OCI-M2 (cell line): ENCODE results near the gene CTLA4.
"Not testable (repeated sequence)": the region's sequence is repeated elsewhere in the genome, so short reads cannot be mapped to it uniquely, and the experiment has no call there.

Experiments used
- DNase-seq: peaks from one replicate; lab custom pipeline; 2025; ENCODE audit not compliant: unreplicated experiment; lab: John Stamatoyannopoulos, UW

The CTLA4 gene

DNA sequence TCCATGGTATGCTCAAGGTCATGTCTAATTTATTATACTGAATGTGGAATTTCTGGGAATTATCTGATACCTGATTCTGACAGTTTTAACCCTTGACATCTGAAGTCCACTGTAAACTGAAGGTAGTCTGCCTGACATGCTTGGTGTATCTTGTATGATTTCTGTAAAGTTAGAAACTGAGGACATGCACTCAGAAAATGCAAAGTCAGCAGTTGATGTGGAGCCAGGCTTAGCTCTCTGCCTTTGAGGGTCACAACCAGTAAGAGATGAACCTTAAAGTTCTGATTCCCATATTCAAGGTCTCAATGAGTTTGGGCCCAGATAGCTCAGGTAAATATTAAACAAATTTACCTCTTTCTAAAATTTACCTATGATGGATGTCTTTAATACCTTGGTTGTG lies 12.3 kb upstream of the CTLA4 start:
- no peak for DNase-seq

DNA sequence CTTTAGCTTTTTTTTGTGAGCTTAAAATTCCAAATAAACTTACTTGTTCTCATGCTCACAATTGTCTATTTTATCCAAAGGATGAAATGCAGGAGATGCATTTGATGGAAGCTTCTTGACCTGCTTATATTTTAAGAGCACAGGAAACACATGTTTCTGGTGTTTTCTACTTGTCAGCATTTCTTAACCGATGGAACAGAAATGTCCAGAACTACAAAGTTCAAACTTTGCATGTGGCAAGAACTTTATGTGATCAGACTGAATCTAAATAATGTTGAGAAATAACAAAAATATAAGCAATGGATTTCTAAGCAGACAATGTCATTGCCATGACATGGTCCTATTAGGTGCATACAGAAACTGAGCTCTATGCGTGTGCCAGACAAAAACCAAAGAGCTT lies 9.9 kb upstream of the CTLA4 start:
- DNase-seq = no peak

DNA sequence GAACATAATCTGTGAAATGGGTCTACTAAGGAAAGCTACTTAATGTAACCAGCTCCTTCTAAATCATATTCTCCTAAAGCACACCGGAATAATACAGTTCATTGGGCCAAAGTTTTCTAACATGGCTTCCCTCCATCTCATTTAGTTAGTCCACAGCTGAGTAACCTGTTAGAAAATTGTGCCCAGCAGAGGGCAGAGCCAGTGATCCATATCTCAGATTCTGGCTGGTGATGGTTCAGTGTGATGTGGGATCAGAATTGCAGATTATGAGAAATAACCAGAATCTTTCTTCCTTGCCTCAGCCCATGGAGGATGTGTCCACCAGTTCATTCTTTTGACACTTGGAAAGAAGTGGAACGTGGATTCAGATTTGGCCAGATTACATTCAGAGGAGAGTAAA lies 9.4 kb upstream of the CTLA4 start:
- no peak for DNase-seq

DNA sequence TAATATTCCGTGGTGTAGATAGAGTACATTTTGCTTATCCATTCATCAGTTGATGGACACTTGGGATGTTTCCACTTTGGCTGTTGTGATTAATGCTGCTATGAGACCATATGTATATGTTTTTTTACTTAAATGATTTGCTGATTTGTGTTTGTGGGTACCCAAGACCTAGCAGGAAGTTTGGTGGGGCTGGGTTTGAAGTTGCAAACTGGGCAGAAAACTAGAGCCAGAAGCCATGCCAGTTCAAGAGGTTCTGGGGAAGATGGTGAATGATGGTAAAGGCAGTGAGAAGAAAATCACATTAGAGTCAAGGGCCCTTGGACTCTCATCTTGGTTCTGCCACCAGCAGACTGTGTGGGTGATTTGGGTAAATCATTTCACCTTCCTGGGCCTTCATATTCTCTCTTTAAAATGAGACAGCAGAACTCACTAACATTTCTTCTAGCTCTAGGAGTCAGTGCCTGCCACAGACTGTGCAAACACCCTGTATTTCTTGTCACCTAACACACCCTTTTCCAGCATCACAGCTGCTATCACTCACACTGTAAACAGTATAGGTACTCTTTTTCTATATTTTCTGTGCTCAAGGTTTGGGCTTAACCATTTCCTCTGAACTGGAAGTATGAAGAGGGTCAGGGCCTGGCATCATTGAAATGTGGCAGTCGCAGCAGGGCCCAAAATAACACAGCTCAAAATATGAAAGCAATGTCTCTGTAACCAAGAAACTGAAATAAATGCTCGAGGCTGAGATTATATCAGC lies 8.4 kb upstream of the CTLA4 start:
- DNase-seq = no peak

DNA sequence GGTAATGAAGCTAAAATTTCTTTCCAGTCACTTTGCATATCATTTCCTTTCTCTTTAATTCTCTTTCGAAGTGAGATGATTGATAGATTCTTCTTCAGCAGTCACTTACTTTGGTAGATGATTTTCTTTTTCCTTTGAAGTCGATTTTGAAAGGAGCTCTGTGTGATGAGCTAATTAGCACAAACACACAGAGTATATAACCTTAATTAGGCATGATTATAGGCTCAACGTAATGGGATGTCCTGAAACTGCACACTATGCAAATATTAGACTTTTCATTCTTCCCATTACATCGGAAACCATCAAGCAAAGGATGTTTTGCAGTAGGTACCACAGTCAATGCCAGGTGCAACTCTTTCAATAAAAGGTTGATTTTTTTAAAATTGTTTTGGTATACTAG lies 6.4 kb upstream of the CTLA4 start:
- DNase-seq = no peak

DNA sequence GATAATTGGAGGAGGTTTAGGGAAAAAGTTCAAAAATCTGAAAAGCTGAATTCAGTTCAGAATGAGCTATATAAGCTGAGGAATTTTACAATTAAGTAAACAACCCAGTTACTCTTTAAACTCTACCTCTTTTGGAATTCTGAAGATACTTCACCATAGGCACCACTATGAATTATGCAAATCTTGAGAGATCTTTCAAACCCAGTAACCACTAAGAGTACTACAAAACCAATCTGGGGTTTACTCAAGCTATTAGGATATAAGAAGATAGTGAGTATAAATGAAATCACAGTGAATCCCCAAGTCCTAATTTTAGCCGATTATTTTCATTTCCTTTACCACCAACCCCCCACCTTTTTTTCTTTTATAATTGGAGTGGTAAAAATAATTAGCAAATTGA lies 6.0 kb upstream of the CTLA4 start:
- DNase-seq = no peak

DNA sequence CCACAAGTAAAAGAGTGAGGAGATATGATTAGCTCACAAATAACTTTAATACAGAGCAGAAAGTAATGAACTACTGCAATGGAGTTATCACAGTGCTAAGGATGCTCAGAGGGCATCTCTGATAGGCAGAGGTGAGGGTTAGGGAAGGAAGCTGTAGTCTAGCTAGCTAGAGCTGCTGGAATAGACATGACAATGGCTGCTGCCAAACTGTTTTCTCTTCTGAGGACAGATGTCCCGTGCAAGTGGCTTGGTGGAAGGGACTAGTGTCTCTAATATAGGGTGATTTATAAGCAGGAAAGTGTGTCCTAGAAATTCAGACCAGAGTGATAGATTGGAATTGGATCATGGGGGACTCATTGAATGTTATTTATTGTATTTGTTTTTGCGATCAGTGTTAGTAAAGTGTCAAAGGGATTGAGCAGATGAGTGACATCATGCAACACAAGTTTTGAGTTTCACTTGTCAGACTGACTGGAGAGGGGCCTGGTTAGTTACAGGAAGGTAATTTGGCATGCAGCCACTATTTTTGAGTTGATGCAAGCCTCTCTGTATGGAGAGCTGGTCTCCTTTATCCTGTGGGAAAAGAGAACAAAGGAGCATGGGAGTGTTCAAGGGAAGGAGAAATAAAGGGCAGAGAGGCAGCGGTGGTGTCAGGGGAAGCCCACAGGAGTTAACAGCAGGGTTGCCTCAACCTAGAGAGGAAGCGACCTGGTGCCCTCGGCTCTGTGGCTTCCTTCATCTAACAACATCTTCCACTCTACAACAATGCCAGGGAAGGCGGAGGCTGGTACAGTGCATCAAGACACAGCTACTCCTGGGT lies 1.9 kb downstream of the CTLA4 start:
- DNase-seq = no peak

DNA sequence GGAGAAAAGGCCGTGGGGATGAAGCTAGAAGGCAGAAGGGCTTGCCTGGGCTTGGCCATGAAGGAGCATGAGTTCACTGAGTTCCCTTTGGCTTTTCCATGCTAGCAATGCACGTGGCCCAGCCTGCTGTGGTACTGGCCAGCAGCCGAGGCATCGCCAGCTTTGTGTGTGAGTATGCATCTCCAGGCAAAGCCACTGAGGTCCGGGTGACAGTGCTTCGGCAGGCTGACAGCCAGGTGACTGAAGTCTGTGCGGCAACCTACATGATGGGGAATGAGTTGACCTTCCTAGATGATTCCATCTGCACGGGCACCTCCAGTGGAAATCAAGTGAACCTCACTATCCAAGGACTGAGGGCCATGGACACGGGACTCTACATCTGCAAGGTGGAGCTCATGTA lies 2.9 kb downstream of the CTLA4 start:
- DNase-seq = no peak

DNA sequence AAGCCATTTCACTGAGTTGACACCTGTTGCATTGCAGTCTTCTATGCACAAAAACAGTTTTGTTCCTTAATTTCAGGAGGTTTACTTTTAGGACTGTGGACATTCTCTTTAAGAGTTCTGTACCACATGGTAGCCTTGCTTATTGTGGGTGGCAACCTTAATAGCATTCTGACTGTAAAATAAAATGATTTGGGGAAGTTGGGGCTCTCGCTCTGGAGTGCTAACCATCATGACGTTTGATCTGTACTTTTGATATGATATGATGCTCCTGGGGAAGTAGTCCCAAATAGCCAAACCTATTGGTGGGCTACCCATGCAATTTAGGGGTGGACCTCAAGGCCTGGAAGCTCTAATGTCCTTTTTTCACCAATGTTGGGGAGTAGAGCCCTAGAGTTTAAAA lies 3.4 kb downstream of the CTLA4 start:
- DNase-seq = no peak

DNA sequence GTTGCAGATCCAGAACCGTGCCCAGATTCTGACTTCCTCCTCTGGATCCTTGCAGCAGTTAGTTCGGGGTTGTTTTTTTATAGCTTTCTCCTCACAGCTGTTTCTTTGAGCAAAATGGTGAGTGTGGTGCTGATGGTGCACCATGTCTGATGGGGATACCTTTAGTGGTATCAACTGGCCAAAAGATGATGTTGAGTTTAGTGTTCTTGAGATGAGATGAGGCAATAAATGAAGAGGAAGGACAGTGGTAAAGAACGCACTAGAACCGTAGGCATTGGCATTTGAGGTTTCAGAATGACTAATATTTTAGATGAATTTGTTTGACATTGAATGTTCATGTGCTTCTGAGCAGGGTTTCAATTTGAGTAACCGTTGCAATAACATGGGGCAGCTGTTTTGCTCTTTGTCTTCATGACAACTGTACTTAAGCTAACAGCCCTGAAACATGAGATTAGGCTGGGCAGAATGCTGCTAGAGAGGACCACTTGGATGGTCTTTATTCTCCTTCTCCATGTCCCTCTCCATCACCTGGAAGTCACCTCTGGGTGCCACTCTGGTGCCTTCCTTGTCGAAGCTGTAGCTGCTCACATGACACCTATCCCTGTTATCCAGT lies 3.9 kb downstream of the CTLA4 start:
- DNase-seq = no peak

DNA sequence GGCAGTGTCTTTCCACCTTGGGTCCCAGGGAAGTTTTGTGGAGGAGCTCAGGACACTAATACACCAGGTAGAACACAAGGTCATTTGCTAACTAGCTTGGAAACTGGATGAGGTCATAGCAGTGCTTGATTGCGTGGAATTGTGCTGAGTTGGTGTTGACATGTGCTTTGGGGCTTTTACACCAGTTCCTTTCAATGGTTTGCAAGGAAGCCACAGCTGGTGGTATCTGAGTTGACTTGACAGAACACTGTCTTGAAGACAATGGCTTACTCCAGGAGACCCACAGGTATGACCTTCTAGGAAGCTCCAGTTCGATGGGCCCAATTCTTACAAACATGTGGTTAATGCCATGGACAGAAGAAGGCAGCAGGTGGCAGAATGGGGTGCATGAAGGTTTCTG lies 5.9 kb downstream of the CTLA4 start:
- DNase-seq = no peak

DNA sequence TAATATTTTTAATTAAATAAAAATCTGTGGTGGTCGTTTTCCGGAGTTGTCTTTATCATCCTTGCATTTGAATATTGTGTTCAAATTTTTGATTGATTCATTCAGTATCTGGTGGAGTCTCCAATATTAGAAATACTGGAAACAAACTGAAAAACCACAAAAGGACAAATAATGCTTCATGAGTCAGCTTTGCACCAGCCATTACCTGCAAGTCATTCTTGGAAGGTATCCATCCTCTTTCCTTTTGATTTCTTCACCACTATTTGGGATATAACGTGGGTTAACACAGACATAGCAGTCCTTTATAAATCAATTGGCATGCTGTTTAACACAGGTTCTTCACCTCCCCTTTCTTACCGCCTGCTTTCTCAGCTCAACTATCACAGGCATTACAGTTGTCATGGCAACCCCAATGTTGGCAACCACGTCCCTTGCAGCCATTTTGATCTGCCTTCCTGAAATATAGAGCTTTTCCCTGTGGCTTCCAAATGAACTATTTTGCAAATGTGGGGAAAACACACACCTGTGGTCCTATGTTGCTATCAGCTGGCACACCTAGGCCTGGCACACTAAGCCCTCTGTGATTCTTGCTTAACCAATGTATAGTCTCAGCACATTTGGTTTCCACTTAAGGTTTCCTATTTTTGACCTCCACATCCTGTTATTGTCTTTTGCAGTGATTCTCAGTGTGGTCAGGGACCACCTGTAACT lies 6.5 kb downstream of the CTLA4 start:
- DNase-seq = no peak

DNA sequence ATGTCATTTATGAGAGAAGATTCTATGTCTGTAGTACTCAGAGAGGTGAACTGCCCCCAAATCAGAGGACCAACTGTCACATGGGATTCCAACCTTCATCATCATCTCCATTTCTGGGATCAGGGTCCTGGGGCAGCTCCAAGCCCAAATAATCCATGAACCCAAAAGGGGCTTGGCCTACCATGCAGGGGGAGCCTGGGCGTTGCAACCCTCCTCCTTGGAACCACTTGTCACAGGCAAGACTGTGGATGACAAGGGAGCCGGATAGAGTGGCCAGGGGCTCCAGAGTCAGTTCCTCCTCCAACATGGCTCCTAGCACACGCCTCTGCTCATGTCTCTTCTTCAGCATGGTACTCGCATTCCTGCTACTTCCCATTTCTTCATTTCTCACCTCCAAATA lies 7.9 kb downstream of the CTLA4 start:
- no peak for DNase-seq

DNA sequence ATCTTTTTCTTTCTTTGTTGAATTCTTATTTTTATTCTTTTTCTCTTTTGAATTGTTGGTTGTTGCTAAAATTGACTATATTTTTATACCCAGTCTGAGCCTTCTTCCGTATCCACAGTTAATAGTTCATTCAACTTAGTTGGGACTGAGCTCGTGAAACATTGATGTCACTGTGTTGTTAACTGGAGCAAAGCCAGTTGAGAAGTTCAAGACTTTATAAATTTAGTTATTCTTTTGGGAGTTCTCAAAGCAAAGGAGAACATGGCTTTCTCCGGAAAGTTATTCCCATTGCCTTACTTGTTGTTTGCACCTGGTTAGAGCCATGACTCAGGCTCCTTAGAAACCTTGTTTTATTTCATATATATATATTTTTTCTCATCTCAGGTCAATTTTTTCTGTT lies 8.8 kb downstream of the CTLA4 start:
- no peak for DNase-seq

DNA sequence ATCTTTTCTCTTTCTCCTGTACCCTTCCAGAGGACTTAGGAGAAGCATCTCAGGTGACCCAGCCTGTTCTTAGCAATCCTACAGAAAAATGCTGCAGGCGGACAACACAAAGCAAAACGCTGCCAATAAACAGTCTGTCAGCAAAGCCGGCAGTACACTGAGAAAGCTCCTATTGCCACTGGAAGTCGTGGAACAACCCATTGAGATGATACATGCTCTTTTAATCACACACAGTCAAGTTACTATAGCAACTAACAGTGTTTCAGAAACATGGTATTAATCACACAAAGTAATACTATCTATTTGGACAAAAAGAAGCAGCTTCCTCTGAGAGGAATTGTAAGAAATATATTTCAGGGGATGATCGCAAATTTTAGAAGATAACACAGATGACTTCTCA lies 10.5 kb downstream of the CTLA4 start:
- no peak for DNase-seq

DNA sequence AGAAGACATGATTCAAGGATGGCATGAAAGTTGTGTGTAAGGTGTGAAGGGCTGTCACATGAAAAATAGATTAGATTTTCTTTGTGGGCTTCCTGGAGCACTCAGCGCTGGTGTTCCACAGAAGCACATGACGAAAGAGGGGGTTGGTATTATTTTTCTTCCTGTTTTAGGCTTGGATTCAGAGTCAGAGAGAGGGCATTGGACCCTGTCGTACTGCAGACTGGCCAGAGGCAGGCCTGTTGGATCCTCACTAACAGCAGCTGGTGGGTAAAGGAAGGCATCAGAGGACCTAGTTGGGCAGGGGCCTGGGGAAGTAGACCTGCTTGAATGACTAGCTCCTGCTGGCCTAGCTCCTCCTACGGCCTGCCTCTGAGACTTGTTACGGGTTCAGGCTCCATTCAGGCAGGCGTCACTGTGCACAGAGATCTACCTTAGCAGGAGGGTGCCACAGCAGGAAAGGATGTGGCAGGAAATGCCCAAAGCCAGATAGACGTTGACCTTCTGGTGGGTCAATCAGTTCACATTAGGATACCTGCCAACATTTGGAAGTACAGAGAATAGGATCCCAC lies 13.1 kb downstream of the CTLA4 start:
- no peak for DNase-seq

DNA sequence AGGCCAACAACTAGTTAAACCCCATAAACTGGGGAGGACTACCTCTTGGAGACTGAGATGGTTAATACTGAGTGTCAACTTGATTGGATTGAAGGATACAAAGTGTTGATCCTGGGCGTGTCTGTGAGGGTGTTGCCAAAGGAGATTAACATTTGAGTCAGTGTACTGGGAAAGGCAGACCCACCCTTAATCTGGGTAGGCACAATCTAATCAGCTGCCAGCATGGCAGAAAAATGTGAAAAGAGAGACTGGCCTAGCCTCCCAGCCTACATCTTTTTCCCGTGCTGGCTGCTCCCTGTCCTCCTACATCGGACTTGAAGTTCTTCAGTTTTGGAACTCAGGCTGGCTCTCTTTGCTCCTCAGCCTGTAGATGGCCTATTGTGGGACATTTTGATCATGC lies 13.6 kb downstream of the CTLA4 start:
- not testable (repeated sequence) for DNase-seq

DNA sequence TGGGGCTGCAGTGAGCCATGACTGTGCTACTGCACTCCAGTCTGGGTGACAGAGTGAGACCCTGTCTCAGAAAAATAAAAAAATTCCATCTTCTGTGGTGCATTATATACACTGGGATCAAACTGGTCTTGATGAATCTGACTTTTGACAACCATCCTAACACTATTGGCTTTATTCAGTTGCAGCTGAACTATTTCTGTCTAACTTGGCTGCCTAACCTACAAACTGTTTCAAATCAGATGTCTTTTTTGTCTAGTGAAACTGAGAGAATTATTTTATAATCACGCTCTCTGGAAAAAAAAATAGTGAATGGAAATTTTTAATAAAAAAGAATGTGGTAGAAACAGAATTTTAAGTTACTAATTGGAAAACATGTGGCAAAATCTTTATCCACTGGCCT lies 15.0 kb downstream of the CTLA4 start:
- DNase-seq = no peak

DNA sequence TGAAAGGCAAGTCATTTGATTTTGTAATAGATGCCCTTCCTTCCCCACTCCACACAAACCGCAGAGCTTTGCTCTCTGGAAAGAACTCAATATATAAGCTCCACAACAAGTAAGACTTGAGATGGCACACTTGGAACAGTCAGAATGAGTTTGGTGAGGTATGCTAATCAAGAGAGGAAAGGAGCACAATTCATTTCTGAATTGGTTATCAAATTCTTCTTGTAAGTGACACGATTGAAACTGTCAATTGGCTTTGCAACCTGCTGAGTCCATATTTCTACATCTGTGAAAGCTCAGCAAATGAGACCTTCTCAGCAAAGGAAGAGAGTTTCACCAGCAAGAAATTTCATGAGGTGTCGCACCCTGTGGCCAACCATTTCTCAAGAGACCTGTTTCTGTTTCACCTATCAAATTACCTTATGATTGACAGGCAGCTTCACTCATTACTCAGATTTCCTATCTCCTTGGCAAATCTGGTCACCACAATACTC lies 19.1 kb downstream of the CTLA4 start:
- DNase-seq = no peak

DNA sequence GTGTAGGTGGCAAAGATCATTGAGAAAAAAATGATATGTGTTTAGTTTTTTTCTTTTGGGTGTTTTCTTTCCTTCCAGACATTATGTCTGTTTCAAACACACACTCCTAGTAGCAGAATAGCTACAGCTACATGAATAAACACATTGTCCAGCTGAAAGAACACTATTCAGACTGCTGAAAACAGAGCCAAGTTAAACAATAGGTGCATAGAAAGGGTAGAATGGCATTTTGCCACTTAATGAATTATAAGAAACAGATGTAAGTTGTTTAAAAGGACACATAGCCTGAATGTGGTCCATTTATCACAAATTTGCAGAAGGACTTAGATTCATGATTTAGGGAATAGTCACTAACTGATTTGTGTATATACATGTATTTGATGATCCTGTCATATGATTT lies 20.1 kb downstream of the CTLA4 start:
- no peak for DNase-seq

DNA sequence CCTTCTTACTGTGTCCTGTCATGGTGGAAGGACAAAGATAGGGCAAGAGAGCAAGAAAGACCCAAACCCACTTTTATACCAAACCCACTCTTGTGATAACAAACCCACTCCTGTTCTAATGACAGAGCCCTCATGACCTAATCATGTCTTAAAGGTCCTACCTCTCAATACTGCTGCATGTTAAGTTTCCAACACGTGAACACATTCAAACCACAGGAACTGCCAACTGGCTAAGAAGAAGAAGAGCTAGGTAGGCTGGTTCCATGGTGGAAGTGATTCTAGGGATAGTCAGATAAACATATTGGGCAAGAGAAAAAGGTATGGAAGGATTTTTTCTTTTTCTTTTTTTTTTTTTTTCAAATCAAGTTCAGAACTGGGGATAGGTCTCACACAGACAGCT lies 22.0 kb downstream of the CTLA4 start:
- no peak for DNase-seq
